HCT116 (cell line): Measurements from ENCODE around the gene RGS11.

ENCODE experiments used
- CTCF ChIP-seq, 3 experiments: fragments of 200-600 bp in 1 of 3; sonication (generic) in 1 of 3; IDR thresholded peaks in 2 of 3; conservative IDR thresholded peaks in 1 of 3; 2 replicates each; pipeline ENCODE4 v1.5.1; 2012 to 2017; ENCODE audit warnings: low read depth in 2 of 3, low read length in 2 of 3, antibody characterized with exemption in 1 of 3, borderline replicate concordance in 1 of 3, control low read depth in 1 of 3, mild to moderate bottlenecking in 1 of 3, mixed read lengths in 1 of 3, mixed run types in 1 of 3, moderate library complexity in 1 of 3; ENCODE audit not compliant: insufficient read depth in 1 of 3
- ELF1 ChIP-seq: IDR thresholded peaks from 2 replicates; pipeline ENCODE4 v1.6.1; 2012; ENCODE audit warnings: low read depth, borderline replicate concordance
- POLR2AphosphoS5 ChIP-seq: IDR thresholded peaks from 2 replicates; pipeline ENCODE4 v1.6.1; 2011; ENCODE audit warnings: mild to moderate bottlenecking, low read depth, low read length, moderate library complexity

- TF ChIP-seq CTCF (IDR thresholded peaks at IDR 0.05 in 2 of 3, conservative IDR thresholded peaks at IDR 0.05 in 1 of 3; ENCODE audit: borderline replicate concordance in 1 of 3, insufficient read depth in 1 of 3, low read depth in 2 of 3, low read length in 2 of 3), result no peak
- no peak for TF ChIP-seq ELF1
- TF ChIP-seq POLR2AphosphoS5, result no peak
Measured at GRCh38 chr16:262121-262745, 13.5 kb downstream of the RGS11 start.
